ENCODE results near the gene POLR3K. TPM values are rescaled to one million over a fixed set of nuclear protein-coding genes. Genes with fewer than 3 reads are reported as not detected.

Gene POLR3K
- total RNA-seq, 1 experiment from 2014 or later = 30.2 TPM

DNA sequence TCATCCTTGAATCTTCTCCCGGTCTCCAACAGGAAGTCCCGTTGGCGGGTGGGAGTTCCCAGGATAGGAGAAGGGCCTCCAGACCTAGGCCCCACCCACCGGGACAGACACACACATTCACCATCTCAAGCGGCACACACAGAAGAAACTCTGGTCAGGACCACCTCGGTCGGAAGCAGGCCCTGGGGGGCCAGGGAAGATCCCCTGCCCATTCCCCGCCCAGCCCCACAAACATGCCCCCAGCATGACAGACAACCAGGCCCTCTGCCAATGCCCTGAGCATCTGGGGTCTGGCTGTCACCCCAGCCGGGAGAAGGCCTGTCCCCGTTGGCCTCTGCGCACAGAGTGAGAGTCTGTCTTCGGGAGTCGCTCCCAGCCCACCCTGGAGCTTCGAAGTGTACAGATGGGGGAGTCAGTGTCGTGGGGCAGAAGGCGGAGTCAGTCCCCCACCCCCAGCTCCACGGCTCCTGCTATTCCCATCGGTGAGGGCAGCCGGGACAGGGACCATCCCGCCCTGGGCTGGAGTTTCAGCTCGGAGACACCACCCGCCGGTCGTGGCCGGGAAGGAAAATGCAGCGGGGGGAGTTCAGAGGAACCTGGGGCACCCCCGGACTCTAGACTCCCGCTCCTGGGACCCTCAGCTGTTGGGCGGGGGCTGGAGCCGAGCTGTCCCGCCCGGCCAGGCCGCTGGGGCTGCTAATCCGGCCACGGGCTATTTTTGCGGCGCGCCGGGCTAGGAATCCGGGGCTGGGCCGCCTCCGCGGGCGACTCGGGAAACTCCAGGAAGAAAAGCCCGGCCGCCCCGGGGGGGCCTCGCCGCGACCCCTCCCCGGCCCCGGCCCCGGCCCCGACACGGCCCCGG, 18.4 kb upstream of the POLR3K start:
- intact Hi-C loops (cut with micrococcal nuclease) = no loop called here
- Histone ChIP-seq H3K79me2 (ENCODE audit: low read length) (peaks cover 22% of the 10 kb centered on the region), H4K20me1 (ENCODE audit: low read length) (no peaks in the 10 kb centered on the region), H3K9ac (ENCODE audit: low read length) (peak overlapping the region; percentile 65), H3F3A (ENCODE audit: low read length, unreplicated experiment) (no peaks in the 10 kb centered on the region), H3K9me3 (ENCODE audit: low read length) (no peaks in the 10 kb centered on the region), H3K27me3 (ENCODE audit: low read length) (no peaks in the 10 kb centered on the region), H3K4me2 (ENCODE audit: low read length) (peak overlapping the region; percentile 97), H3K9me2 (replicated peaks; ENCODE audit: low read length) (no peaks in the 10 kb centered on the region), H2AFZ (ENCODE audit: low read length) (peak overlapping the region; percentile 55), H3K36me3 (ENCODE audit: low read depth, low read length) (no peaks in the 10 kb centered on the region), H3K27ac (ENCODE audit: low read length) (peak overlapping the region; percentile 62), H3K4me1 (ENCODE audit: insufficient read depth, low read length) (peaks cover 32% of the 10 kb centered on the region), H3K4me3 (ENCODE audit: low read length) (peak overlapping the region; percentile 73)
- peak; percentile 65 for ATAC-seq
- CTCF ChIA-PET = no interaction called here
- BruUV-seq (replicated peaks) = TSS peak; percentile 98
- no peak for TF ChIP-seq EZH2 (IDR thresholded peaks at IDR 0.05; ENCODE audit: low read length, unreplicated experiment)
- TF ChIP-seq EZH2phosphoT487 (IDR thresholded peaks at IDR 0.05; ENCODE audit: borderline replicate concordance, low read length) = no peak
- TF ChIP-seq, protein P1, sequence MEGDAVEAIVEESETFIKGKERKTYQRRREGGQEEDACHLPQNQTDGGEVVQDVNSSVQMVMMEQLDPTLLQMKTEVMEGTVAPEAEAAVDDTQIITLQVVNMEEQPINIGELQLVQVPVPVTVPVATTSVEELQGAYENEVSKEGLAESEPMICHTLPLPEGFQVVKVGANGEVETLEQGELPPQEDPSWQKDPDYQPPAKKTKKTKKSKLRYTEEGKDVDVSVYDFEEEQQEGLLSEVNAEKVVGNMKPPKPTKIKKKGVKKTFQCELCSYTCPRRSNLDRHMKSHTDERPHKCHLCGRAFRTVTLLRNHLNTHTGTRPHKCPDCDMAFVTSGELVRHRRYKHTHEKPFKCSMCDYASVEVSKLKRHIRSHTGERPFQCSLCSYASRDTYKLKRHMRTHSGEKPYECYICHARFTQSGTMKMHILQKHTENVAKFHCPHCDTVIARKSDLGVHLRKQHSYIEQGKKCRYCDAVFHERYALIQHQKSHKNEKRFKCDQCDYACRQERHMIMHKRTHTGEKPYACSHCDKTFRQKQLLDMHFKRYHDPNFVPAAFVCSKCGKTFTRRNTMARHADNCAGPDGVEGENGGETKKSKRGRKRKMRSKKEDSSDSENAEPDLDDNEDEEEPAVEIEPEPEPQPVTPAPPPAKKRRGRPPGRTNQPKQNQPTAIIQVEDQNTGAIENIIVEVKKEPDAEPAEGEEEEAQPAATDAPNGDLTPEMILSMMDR (conservative IDR thresholded peaks at IDR 0.05; ENCODE audit: low read depth, low read length) = no peak
- POLR2A ChIA-PET (ENCODE audit: unreplicated experiment) = no interaction called here
- DNase-seq = peak; percentile 93

DNA sequence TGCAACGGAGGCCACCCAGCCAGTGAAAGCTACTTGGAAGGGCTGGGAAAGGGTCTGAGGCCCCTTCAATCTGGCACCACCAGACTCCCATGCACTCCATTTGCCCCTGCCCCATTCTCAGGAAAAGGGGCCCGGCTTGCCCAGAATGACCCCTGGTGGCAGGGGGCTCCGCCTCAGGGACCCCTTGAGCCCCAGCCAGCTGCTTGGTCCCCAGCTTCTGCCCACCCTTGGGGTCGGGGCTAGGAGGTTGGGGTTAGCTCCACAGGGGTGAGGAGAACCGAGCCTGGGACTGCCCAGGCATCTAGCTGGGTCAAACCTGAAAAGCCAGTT, 17.8 kb upstream of the POLR3K start:
- intact Hi-C loops (cut with micrococcal nuclease) = no loop called here

More for the DNA sequence above, 17.8 kb upstream of the POLR3K start:
- TF ChIP-seq EZH2phosphoT487 (IDR thresholded peaks at IDR 0.05; ENCODE audit: borderline replicate concordance, low read length) (no peak), EZH2 (IDR thresholded peaks at IDR 0.05; ENCODE audit: low read length, unreplicated experiment) (no peak)
- TF ChIP-seq, protein P1 (conservative IDR thresholded peaks at IDR 0.05; ENCODE audit: low read depth, low read length) = no peak
- ChIA-PET POLR2A (ENCODE audit: unreplicated experiment) (no interaction called here), CTCF (no interaction called here)
- H3K4me3 ChIP-seq (ENCODE audit: low read length) = peak overlapping the region; percentile 73
- H3K27ac ChIP-seq (ENCODE audit: low read length) = peak overlapping the region; percentile 62
- H3K4me1 ChIP-seq (ENCODE audit: insufficient read depth, low read length) = peaks cover 26% of the 10 kb centered on the region
- H3F3A ChIP-seq (ENCODE audit: low read length, unreplicated experiment) = no peaks in the 10 kb centered on the region
- no peaks in the 10 kb centered on the region for H3K9me3 ChIP-seq (ENCODE audit: low read length)
- no peak for DNase-seq
- H3K79me2 ChIP-seq (ENCODE audit: low read length) = peaks cover 22% of the 10 kb centered on the region
- peak overlapping the region; percentile 97 for H3K4me2 ChIP-seq (ENCODE audit: low read length)
- no peaks in the 10 kb centered on the region for H3K27me3 ChIP-seq (ENCODE audit: low read length)
- H3K36me3 ChIP-seq (ENCODE audit: low read depth, low read length) = no peaks in the 10 kb centered on the region
- no peaks in the 10 kb centered on the region for H3K9me2 ChIP-seq (replicated peaks; ENCODE audit: low read length)
- peak overlapping the region; percentile 55; the same call in 1 of the 2 replicates for H2AFZ ChIP-seq (ENCODE audit: low read length)
- peak overlapping the region; percentile 65 for H3K9ac ChIP-seq (ENCODE audit: low read length)
- no peak for ATAC-seq
- no TSS peak for BruUV-seq (replicated peaks)
- H4K20me1 ChIP-seq (ENCODE audit: low read length) = no peaks in the 10 kb centered on the region

Data from PC-3 (cell line).